Calu3 (cell line): ENCODE measurements around the gene NSD1. TPM values are rescaled to one million over a fixed set of nuclear protein-coding genes. Genes with fewer than 3 reads are reported as not detected.

Experiments
- BruUV-seq: library from RNA; stranded (reverse); fragments of 400-500 nt; replicated peaks from 2 replicates; lab custom pipeline; 2021; lab: Mats Ljungman, UMichigan
- CTCF ChIA-PET: fragments of 300-600 bp; sonication (Branson Sonifier 250); formaldehyde crosslinking; loops from one replicate; lab custom pipeline; 2022; ENCODE audit warnings: antibody characterized with exemption; lab: Charles Lee
- DNase-seq: peaks from one replicate; pipeline ENCODE4 v3.0.0; 2022
- H3K27ac Mint-ChIP-seq: one replicate; pipeline ENCODE4 v1.8.0; 2022; ENCODE audit warnings: mixed read lengths; ENCODE audit not compliant: unreplicated experiment
- H3K27me3 Mint-ChIP-seq: one replicate; pipeline ENCODE4 v1.8.0; 2022; ENCODE audit warnings: mixed read lengths; ENCODE audit not compliant: unreplicated experiment
- H3K36me3 Mint-ChIP-seq: one replicate; pipeline ENCODE4 v1.8.0; 2022; ENCODE audit warnings: mild to moderate bottlenecking, moderate library complexity, mixed read lengths; ENCODE audit not compliant: insufficient read depth, unreplicated experiment
- H3K4me1 Mint-ChIP-seq: one replicate; pipeline ENCODE4 v1.8.0; 2022; ENCODE audit warnings: mild to moderate bottlenecking, low read depth, mixed read lengths; ENCODE audit not compliant: unreplicated experiment
- H3K4me3 Mint-ChIP-seq: one replicate; pipeline ENCODE4 v1.8.0; 2022; ENCODE audit warnings: mild to moderate bottlenecking, low read depth, moderate library complexity, mixed read lengths; ENCODE audit not compliant: unreplicated experiment
- H3K9me3 Mint-ChIP-seq: one replicate; pipeline ENCODE4 v1.8.0; 2022; ENCODE audit warnings: low read depth, mixed read lengths; ENCODE audit not compliant: unreplicated experiment
- CTCF ChIP-seq: fragments of 200-600 bp; IDR thresholded peaks from one replicate; pipeline ENCODE4 v1.8.0; 2022; ENCODE audit warnings: antibody characterized with exemption; ENCODE audit not compliant: unreplicated experiment
- intact Hi-C: fragments of 100-400 bp; cut with micrococcal nuclease; formaldehyde crosslinking; loops from one replicate; pipeline ENCODE4 v1.10.0; 2022; ENCODE audit not compliant: unreplicated experiment
- total RNA-seq: library from RNA; stranded (reverse); gene quantifications from 2 replicates; pipeline ENCODE4 v1.2.3, GENCODE V29; 2022

NSD1 gene
- total RNA-seq, 1 experiment from 2014 or later, result 61.4 TPM

GRCh38 chr5:177261510-177261909, 127.9 kb downstream of the NSD1 start:
- no peaks in the 10 kb centered on the region for H3K9me3 Mint-ChIP-seq
- no peaks in the 10 kb centered on the region for H3K27me3 Mint-ChIP-seq
- no TSS peak for BruUV-seq
- no peak for DNase-seq
- H3K4me1 Mint-ChIP-seq, result no peaks in the 10 kb centered on the region
- peaks cover 44% of the 10 kb centered on the region for H3K36me3 Mint-ChIP-seq
- intact Hi-C loops, result no loop called here
- CTCF ChIA-PET, result no interaction called here
- no peak overlapping the region for H3K27ac Mint-ChIP-seq
- no peak for TF ChIP-seq CTCF
- H3K4me3 Mint-ChIP-seq, result no peak overlapping the region

DNA sequence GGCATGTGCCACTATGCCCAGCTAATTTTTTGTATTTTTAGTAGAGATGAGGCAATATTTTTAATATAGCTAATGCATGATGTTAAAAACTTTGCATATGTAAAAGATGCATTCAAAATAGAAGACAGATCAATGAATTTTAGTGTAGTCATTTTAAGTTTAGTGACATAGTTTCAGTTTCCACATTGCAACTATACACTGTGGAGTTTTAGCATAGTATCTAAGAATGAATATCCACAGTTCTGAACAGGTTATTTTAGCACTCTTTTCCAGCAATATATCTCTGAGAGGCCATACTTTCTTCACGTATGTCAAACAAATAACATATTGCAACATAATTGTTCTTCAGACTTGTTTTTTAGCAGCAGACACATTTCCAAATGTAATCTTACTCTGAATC, 130.6 kb downstream of the NSD1 start:
- intact Hi-C loops, result no loop called here
- H3K4me3 Mint-ChIP-seq, result no peak overlapping the region
- no peak overlapping the region for H3K27ac Mint-ChIP-seq
- no peak for TF ChIP-seq CTCF
- CTCF ChIA-PET, result interaction anchor here (0.5 to 1.2 kb wide), 2 partner anchors 151 to 177 kb away, joined by 3 read pairs; partner anchors contain the start of gene FGFR4
- H3K36me3 Mint-ChIP-seq, result peaks cover 27% of the 10 kb centered on the region
- no TSS peak for BruUV-seq
- no peak for DNase-seq
- H3K9me3 Mint-ChIP-seq, result no peaks in the 10 kb centered on the region
- H3K4me1 Mint-ChIP-seq, result no peaks in the 10 kb centered on the region
- no peaks in the 10 kb centered on the region for H3K27me3 Mint-ChIP-seq

DNA sequence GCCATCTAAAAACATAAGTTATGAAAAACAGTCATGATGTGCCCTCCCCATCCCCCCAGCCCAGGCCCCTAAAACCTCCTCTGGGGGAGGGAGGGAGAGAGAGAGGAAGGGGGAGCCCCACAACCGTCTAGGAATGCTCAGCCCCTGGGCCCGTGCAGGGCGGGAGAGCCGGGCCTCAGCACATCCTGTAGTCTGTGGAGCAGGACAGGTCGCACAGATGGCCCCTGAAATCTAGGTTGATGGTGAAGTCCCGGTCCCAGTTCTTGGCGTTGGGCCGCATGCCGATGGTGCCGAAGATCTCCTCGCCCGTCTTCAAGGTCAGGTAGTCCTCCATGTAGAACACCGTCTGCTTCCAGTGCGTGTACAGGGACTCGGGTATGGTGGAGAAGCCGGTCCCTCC, 131.8 kb downstream of the NSD1 start:
- intact Hi-C loops, result no loop called here
- H3K4me1 Mint-ChIP-seq, result no peaks in the 10 kb centered on the region
- no peak for TF ChIP-seq CTCF
- DNase-seq, result no peak
- CTCF ChIA-PET, result no interaction called here
- H3K27ac Mint-ChIP-seq, result no peak overlapping the region
- BruUV-seq, result no TSS peak
- no peaks in the 10 kb centered on the region for H3K27me3 Mint-ChIP-seq
- no peaks in the 10 kb centered on the region for H3K9me3 Mint-ChIP-seq
- no peak overlapping the region for H3K4me3 Mint-ChIP-seq
- H3K36me3 Mint-ChIP-seq, result peaks cover 19% of the 10 kb centered on the region

DNA sequence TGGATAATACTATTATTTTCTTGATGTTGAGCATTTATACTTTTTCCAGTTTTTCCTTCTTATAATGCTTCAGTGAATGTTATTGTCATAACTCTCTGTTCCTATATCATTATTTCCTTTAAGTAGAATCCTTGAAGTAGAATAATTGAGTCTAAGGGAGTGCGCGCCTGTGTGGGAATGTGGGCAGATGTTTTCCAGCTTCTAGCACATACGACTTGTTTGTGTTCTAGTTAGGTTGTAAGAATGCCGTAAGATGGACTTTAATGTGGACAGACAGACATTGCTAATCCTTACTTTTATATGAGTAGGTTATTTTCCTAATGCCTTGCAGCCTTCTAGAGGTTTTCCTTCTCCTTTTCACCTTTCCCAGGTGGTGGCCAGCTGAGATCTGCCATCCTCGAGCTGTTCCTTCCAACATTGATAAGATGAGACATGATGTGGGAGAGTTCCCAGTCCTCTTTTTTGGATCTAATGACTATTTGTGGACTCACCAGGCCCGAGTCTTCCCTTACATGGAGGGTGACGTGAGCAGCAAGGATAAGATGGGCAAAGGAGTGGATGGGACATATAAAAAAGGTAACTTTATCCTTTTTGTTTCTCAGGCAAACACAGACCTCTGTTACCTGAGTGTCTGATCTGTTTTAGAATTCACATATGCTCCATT, 135.8 kb downstream of the NSD1 start:
- H3K27me3 Mint-ChIP-seq, result no peaks in the 10 kb centered on the region
- H3K4me1 Mint-ChIP-seq, result no peaks in the 10 kb centered on the region
- CTCF ChIA-PET, result no interaction called here
- intact Hi-C loops, result no loop called here
- DNase-seq, result no peak
- no peak for TF ChIP-seq CTCF
- no peak overlapping the region for H3K27ac Mint-ChIP-seq
- no TSS peak for BruUV-seq
- no peak overlapping the region for H3K4me3 Mint-ChIP-seq
- peaks cover 18% of the 10 kb centered on the region for H3K36me3 Mint-ChIP-seq
- H3K9me3 Mint-ChIP-seq, result no peaks in the 10 kb centered on the region
